ENCODE measurements around the gene OR5K2. TPM values are rescaled to one million over a fixed set of nuclear protein-coding genes. Genes with fewer than 3 reads are reported as not detected.

Gene OR5K2
- total RNA-seq, 1 experiment from 2014 or later, result not detected

GRCh38 chr3:98528474-98529346 lies 31.2 kb downstream of the OR5K2 start:
- H3K27ac ChIP-seq (ENCODE audit: low read depth, low read length, poor library complexity, severe bottlenecking), result no peak overlapping the region
- TF ChIP-seq CTCF (conservative IDR thresholded peaks at IDR 0.05; ENCODE audit: low read depth, low read length) (no peak), EZH2 (IDR thresholded peaks at IDR 0.05; ENCODE audit: borderline replicate concordance, low read depth, low read length, poor library complexity, severe bottlenecking) (no peak)
- no peaks in the 10 kb centered on the region for H3K9me3 ChIP-seq (ENCODE audit: low read depth, low read length, poor library complexity, severe bottlenecking)
- POLR2A ChIA-PET (ENCODE audit: low non-redundant PET), result no interaction called here
- H3K4me3 ChIP-seq (ENCODE audit: low read depth, low read length, poor library complexity, severe bottlenecking), result no peak overlapping the region
- CTCF ChIA-PET, result no interaction called here
- no TSS peak for BruUV-seq (replicated peaks)
- H3K36me3 ChIP-seq (ENCODE audit: insufficient read depth, low read length, poor library complexity, severe bottlenecking), result no peaks in the 10 kb centered on the region
- peaks cover 8% of the 10 kb centered on the region for H3K27me3 ChIP-seq (replicated peaks; ENCODE audit: insufficient read depth, low read depth, low read length, poor library complexity)
- DNase-seq (ENCODE audit: low spot score), result no peak
- H3K4me1 ChIP-seq (ENCODE audit: insufficient read depth, low read length, poor library complexity, severe bottlenecking), result no peaks in the 10 kb centered on the region
- intact Hi-C loops (cut with micrococcal nuclease; ENCODE audit: unreplicated experiment), result no loop called here

GRCh38 chr3:98529856-98530459 lies 32.5 kb downstream of the OR5K2 start:
- Histone ChIP-seq H3K9me3 (ENCODE audit: low read depth, low read length, poor library complexity, severe bottlenecking) (no peaks in the 10 kb centered on the region), H3K4me1 (ENCODE audit: insufficient read depth, low read length, poor library complexity, severe bottlenecking) (no peaks in the 10 kb centered on the region), H3K27ac (ENCODE audit: low read depth, low read length, poor library complexity, severe bottlenecking) (no peak overlapping the region), H3K27me3 (replicated peaks; ENCODE audit: insufficient read depth, low read depth, low read length, poor library complexity) (peaks cover 14% of the 10 kb centered on the region), H3K4me3 (ENCODE audit: low read depth, low read length, poor library complexity, severe bottlenecking) (no peak overlapping the region), H3K36me3 (ENCODE audit: insufficient read depth, low read length, poor library complexity, severe bottlenecking) (no peaks in the 10 kb centered on the region)
- ChIA-PET POLR2A (ENCODE audit: low non-redundant PET) (interaction anchor here (0.6 kb wide), 1 partner anchor 7 kb away, joined by 3 read pairs; the partner anchor contains the start of gene CLDND1), CTCF (no interaction called here)
- no peak for DNase-seq (ENCODE audit: low spot score)
- TF ChIP-seq EZH2 (IDR thresholded peaks at IDR 0.05; ENCODE audit: borderline replicate concordance, low read depth, low read length, poor library complexity, severe bottlenecking), result no peak
- no peak for TF ChIP-seq CTCF (conservative IDR thresholded peaks at IDR 0.05; ENCODE audit: low read depth, low read length)
- intact Hi-C loops (cut with micrococcal nuclease; ENCODE audit: unreplicated experiment), result no loop called here
- no TSS peak for BruUV-seq (replicated peaks)

GRCh38 chr3:98530676-98531075 lies 33.2 kb downstream of the OR5K2 start:
- no peak overlapping the region for H3K27ac ChIP-seq (ENCODE audit: low read depth, low read length, poor library complexity, severe bottlenecking)
- H3K9me3 ChIP-seq (ENCODE audit: low read depth, low read length, poor library complexity, severe bottlenecking), result no peaks in the 10 kb centered on the region
- DNase-seq (ENCODE audit: low spot score), result no peak
- TF ChIP-seq EZH2 (IDR thresholded peaks at IDR 0.05; ENCODE audit: borderline replicate concordance, low read depth, low read length, poor library complexity, severe bottlenecking) (no peak), CTCF (conservative IDR thresholded peaks at IDR 0.05; ENCODE audit: low read depth, low read length) (no peak)
- no peak overlapping the region for H3K4me3 ChIP-seq (ENCODE audit: low read depth, low read length, poor library complexity, severe bottlenecking)
- ChIA-PET POLR2A (ENCODE audit: low non-redundant PET) (interaction anchor here (0.6 kb wide), 1 partner anchor 8 kb away, joined by 3 read pairs; the partner anchor contains the start of gene CLDND1), CTCF (no interaction called here)
- H3K4me1 ChIP-seq (ENCODE audit: insufficient read depth, low read length, poor library complexity, severe bottlenecking), result no peaks in the 10 kb centered on the region
- H3K27me3 ChIP-seq (replicated peaks; ENCODE audit: insufficient read depth, low read depth, low read length, poor library complexity), result peaks cover 14% of the 10 kb centered on the region
- BruUV-seq (replicated peaks), result no TSS peak
- intact Hi-C loops (cut with micrococcal nuclease; ENCODE audit: unreplicated experiment), result no loop called here
- no peaks in the 10 kb centered on the region for H3K36me3 ChIP-seq (ENCODE audit: insufficient read depth, low read length, poor library complexity, severe bottlenecking)

All from A673 (cell line).